ENCODE results near the gene DOCK1. TPM values are rescaled to one million over a fixed set of nuclear protein-coding genes. Genes with fewer than 3 reads are reported as not detected.
A peak's percentile ranks its signal among the peaks of the same experiment; 100 is the strongest.
"Not testable (repeated sequence)": the region's sequence is repeated elsewhere in the genome, so short reads cannot be mapped to it uniquely, and the experiment has no call there.

The DOCK1 gene
- 68.1 and 108 TPM in 2 replicates for total RNA-seq

DNA sequence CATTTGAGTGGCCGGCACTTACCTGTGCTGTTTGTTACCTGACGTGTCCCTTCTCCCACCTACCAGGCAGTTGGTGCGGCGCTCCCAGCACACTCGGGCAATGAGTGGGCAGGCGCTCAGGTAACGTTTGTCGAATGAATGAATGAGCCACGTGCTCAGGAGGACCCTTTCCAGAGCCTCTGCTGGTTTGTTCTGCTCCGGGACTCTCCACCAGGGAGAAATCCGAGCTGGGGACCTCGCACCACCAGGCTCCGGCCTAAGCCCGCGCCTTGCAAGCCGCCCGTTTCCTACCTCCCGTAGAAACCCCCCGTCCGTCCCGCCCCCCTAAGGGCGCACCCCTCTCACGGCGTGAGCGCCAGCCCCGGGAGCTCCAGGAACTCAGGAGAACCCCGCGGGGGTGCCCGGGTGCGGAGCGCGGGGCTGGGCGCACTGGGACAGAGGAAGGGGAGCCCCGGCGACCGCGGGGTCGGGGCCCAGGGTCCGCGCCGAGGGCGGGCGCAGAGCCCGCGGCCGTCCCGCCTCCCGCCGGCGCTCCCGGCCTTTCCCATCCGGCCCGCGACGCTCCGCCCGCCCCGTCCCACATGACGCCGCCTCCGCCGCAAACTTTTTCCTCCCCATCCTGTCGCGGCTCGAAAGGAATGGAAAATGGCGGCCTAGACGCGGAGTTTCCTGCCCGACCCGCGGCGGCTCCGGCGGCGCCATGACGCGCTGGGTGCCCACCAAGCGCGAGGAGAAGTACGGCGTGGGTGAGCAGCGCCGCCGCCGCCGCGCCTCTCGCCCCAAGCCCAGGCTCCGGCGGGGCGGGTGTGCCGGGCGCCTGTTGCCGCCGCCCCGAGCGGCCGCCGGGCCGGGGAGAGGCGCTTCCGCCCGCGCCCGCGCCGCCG lies at the start of gene DOCK1:
DOCK1 (plus strand) TSS at position 611 of the 884 bp plus-strand sequence; CDS start at position 701, 90 bp downstream.
- DNase-seq (ENCODE audit: low read depth): no peak

DNA sequence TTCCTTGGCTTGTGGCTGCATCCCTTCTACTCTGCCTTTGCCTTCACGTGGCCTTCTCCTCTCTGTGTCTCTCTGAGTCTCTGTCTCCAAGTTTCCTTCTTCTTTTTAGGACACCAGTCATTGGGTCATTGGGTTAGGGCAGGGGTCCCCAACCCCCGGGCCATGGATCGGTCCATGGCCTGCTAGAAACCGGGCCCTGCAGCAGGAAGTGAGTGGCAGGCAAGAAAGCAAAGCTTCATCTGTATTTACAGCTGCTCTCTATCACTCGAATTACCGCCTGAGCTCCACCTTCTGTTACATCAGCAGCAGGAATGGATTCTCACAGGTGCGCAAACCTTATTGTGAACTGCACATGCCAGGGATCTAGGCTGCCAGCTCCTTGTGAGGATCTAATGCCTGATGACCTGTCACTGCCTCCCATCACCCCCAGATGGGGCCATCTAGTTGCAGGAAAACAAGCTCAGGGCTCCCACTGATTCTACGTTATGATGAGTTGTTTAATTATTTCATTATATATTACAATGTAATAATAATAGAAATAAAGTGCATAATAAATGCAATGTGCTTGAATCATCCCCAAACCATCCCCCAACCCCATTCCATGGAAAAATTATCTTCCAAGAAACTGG lies 47.9 kb upstream of the DOCK1 start:
- no peak for DNase-seq (ENCODE audit: low read depth)

DNA sequence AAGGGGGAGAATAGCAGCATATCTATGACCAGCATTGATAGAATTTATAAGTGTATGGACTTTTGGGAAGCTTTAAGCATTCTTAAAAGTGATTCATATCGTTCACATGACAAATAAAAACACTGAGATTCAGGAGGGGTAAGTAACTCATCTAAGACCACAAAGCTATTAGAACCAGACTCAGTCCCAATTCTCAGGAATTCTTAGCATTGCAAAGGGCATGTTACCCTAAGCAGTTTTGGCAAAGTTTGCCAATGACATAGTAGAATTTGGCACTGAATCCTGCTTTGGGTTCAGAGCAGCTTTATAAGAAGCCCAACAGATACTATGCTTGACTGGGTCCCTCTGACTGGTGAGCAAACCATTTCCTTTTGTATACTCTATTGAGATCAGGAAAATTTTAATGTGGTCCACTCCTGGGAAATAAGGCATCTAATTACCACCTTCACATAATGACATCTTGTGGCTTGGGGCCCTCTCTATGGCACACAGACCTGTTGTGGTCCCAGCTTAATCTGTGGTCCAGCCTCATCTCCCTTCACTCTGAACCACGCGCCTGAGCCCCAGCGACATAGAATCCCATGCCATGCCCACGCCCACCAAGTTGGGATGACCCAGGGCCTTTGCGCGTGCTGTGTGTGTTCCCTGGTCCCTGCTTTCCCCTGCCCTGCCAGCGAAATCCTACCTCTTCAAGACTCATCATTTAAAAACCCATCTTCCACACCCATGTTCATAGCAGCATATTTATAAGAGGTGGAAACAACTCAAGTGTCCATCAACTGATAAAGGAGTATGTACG lies 37.5 kb upstream of the DOCK1 start:
- DNase-seq (ENCODE audit: low read depth): peak; percentile 70

DNA sequence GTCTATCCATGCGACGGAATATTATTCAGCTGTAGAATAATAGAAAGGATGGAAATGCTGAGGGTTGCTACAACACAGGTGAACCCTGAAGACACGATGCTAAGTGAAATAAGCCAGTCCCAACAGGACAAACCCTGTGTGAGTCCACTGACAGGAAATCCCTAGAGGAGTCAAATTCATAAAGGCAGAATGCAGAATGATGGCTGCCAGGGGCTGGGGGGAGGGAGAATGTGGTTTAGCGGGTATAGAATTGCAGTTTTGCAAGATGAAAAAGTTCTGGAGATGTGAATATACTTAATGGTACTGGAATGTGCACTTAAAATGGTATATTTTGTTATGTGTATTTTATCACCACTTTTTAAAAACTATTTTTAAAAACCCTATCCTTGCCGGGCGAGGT lies 36.9 kb upstream of the DOCK1 start:
- no peak for DNase-seq (ENCODE audit: low read depth)

DNA sequence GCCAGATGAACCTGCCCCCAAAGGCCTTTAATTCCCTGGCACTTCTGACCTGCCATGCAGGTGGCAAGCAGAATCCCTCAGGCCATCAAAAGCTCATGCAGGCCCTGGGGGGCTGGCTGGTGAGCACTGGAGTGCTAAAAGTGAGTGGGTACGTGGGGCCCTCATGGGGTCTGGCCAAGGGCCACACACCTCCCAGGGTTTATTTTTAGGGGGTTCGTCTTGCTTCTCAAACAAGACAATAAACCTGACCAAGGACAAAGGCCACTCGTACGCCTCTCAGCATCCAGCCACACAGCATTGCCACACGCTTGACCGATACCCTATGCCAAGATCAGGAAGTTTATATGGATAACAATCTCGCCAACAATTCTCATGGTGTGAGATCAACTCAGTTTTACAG lies 33.1 kb upstream of the DOCK1 start:
- DNase-seq (ENCODE audit: low read depth): no peak

DNA sequence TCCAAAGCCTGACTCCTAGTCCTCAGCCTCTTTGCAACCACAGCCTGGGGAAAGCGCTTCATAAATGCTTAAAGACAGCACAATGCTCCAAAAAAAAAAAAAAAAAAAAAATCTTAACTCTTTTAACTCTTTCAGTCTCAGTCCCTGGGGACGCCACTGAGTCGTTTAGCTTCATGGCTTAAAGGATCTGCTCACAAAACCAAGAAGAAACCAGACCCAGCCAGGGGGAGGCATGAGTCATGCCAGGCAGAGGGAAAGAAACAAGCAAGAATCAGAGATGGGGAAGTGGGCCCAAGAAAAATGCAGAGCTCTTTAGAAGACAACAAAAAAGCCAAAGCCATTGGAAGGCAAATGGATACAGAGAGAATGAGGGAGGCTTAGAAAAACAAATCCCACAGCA lies 32.5 kb upstream of the DOCK1 start:
- DNase-seq (ENCODE audit: low read depth): peak; percentile 21

DNA sequence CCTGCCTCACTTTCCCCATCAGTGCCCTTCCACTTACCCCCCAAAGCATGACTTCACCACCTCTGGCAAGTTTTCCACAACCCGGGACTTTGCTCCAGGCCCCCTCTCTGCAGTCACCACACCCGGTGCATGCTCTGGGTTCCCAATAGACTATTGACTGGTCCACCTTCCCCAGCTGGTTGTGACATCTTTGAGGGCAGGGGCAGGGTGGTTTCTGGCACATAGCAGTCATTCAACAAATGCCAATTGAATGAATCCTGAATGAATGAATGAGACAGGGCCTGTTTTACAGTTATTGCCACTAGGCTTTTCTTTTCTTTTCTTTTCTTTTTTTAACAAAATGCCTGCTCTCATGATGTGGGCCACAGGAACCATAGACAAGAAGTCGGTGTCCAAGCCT lies 28.8 kb upstream of the DOCK1 start:
- DNase-seq (ENCODE audit: low read depth): no peak

DNA sequence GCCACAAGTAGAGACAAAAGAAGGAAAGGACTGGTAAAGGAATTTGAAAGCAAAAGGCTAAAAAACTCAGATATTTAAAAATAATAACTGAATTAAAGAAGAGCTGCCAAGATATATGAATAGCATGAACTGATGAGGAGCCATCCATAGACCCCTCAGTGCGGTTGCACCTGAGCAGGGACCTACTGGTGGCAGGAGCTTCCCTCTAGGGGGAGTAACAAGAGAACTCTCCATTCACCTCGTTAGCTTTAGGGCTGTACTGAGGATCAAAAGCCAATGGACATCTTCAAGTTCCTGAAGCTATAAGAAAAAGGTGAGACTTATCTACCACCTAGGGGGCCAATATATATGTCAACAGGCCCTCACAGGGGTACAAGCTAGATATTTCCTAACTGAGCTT lies 27.8 kb upstream of the DOCK1 start:
- no peak for DNase-seq (ENCODE audit: low read depth)

DNA sequence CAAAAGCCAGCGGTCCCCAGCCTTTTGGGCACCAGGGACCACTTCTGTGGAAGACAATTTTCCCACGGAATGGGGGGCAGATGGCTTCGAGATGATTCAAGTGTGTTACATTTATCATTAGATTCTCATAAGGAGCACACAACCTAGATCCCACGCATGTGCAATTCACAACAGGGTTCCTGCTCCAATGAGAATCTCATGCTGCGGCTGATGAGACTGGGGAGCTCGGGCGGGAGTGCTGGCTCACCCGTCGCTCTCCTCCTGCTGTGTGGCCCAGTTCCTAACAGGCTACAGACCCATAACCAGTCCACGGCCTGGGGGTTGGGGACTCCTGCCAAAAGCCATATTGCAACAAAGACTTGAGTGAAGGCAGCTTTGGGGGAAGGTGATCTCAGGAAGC lies 26.6 kb upstream of the DOCK1 start:
- DNase-seq (ENCODE audit: low read depth): no peak

DNA sequence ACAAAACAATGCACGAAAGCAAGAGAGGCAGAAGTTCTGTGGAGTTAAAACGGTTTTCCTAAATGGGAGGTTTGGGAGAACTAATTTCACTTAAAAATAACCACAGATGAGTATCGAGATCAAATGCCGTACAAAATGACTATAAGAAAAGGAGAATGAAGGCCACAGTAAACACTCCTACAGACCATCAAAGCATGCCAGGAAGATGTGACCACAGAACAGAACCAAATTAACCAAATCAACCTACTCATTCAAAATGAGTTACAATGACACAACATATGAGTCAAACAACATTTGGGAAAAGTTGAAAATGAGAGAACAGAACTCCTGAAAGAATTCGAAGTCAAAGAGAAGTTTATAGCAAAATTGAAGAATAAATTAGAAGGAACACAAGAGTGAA lies 24.3 kb upstream of the DOCK1 start:
- DNase-seq (ENCODE audit: low read depth): no peak

DNA sequence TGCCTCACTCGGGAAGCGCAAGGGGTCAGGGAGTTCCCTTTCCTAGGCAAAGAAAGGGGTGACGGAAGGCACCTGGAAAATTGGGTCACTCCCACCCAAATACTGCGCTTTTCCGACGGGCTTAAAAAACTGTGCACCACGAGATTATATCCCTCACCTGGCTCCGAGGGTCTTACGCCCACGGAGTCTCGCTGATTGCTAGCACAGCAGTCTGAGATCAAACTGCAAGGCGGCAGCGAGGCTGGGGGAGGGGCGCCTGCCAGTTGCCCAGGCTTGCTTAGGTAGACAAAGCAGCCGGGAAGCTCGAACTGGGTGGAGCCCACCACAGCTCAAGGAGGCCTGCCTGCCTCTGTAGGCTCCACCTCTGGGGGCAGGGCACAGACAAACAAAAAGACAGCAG lies 23.2 kb upstream of the DOCK1 start:
- not testable (repeated sequence) for DNase-seq (ENCODE audit: low read depth)

DNA sequence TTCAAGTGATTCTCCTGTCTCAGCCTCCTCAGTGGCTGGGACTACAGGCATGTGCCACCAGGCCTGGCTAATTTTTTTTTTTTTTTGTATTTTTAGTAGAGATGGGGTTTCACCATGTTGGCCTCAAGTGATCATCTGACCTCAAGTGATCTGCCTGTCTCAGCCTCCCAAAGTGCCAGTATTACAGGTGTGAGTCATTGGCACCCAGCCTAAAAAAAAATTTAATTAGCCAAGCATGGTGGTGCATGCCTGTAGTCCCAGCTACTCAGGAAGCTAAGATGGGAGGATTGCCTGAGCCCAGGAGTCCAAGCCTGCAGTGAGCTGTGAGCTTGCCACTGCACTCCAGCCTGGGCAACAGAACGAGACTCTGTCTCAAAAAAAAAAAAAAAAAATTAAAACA lies 16.8 kb upstream of the DOCK1 start:
- peak; percentile 72 for DNase-seq (ENCODE audit: low read depth)

DNA sequence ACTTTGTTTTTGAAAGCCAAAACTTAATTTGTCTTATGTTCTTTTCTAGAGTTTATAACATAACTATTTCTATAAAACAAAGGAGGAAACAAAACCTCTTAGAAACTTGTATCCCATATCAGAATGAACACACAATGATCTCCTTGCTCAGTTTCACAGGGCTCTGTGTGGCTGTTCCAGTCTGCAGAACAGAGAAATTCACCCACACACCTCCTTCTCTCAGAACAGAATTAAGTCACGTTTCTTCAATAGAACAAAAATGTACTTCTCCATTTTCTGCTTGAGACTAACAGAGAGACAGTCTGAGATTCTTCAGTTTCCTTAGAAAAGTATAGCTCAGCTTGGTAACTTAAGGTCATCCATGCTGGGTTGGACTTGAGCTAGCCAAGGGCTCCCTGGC lies 15.8 kb upstream of the DOCK1 start:
- DNase-seq (ENCODE audit: low read depth): peak; percentile 26

DNA sequence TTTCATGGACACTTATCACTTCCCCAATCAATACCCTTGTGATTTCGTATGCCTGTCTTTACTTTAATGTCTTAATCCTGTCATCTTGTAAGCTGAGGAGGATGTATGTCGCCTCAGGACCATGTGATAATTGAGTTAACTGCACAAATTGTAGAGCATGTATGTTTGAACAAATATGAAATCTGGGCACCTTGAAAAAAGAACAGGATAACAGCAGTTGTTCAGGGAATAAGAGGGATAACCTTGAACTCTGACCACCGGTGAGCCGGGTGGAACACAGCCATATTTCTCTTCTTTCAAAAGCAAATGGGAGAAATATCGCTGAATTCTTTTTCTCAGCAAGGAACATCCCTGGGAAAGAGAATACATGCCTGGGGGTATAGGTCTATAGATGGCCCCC lies 14.4 kb upstream of the DOCK1 start:
- not testable (repeated sequence) for DNase-seq (ENCODE audit: low read depth)

DNA sequence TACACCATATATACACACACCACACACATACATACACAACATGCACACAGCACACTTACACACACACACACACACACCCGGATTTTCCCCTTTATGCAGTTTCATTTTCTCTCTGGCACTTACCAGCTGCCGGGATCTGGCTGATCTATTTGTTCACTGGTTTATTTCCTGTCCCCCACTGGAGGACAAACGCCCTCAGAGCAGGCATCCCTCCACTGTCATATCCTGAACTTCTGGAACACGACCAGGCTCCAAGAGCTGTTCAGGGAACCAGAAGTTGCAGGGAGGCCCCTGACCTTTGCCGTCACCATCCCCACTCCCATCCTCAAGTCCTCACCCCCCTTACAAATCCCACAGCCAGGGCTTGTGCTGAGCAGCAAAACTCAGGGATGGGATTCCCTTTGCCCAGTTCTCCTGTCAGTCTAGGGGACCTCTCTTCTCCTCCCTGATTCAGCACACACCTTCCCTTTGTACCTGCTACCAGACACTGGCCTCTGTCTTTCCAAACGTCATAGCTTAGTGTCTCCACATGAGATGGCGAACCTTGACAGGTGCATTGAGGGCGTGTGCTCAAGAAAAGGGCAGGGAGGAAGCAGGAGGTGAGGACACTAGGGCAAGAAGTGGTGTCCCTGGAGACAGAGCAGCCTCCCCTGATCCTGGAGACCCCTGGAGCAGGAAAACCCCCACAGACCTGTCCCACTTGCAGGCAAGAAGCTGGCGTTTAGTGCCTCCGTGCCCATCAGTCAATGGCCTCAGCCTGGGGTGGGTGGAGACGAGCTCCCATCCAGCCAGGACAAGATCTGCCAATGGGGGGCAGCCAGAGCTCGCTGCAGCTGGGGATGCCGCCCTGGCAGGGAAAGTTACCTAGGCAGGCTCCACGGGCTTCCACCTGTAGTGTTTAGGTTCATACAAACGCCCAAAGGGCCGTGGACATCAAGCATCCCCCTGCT lies 12.7 kb upstream of the DOCK1 start:
- DNase-seq (ENCODE audit: low read depth): no peak

DNA sequence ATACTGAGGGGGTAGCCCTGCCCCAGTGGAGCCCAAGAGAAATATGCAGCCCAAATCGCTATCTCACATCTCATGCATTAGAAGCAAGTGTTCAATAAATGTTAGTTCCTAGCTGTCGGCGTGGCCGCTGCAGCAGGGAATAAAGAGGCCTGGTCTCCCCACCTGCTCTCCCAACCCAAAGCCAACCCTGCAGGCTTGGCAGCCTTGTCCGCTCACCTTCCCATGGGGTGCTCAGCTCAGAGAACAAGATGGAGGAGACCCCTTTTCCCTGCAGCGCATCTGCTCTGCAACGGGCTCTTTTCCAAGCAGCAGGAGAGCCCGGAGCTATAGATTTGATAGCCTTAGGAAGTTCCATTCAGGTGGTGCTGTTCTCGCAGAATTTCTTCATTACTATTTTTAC lies 12.0 kb upstream of the DOCK1 start:
- DNase-seq (ENCODE audit: low read depth): no peak

DNA sequence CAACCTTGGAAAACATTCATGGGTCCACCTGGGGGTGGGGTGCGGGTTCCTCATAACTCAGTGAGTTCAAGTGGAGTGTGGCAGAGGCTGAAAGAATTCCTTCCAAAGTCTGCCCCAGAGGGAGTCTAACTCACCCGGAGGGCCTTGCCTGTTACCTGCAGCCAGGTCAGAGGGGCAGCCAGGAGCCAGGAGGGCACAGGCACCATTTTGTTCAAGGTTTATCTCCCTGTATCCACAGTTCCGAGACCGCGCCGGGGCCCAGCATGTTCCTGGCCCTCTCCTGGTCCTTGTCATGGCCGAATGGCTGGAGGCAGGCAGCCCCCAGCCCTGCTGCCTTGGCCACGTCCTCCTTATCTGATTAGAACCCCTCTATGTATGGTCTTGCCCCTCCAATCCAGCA lies 11.4 kb upstream of the DOCK1 start:
- no peak for DNase-seq (ENCODE audit: low read depth)

DNA sequence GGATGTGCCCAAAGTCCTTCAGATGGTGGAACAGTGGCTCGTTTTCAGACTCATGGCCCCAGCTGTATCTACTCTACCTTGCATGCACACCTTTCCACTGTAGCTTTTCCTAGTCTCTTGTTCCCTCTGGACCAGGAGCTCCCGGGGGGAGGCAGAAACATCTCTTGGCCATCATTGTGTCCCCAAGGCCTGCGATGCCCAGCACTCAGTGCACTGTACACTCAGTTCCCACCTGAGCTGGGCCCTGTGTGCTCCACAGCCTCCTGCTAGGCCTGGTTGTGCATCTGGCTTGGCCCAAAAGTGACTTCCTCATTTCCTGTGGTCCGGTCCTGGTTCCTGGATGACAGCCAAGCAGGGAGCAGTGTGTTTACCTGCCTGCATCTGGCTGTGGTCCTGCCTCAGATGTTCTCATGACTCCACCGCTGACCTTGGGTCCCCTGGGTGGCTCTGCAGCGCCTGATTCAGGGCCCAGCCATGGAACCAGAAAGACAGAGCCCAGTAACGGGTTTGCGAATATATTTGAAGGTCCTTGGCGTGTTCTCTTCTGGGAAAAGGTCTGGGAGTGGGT lies 9.9 kb upstream of the DOCK1 start:
- DNase-seq (ENCODE audit: low read depth): no peak

DNA sequence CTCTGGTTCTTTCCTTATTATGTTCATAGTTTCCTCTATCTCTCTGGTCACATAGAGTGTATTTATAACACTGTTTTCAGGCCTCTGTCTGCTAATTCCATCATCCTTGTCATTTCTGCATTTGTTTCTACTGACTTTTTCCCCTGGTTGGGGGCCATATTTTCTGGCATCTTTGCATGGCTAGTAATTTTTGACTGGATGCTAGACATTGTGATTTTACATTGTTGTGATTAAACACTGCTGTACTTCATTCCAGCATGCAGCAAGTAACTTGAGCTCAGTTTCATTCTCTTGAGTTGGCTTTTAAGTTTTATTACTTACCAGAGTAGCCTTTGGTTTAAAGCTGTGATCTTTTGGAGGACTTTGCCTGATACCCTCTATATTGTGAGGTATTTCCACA lies 6.8 kb upstream of the DOCK1 start:
- DNase-seq (ENCODE audit: low read depth): no peak

DNA sequence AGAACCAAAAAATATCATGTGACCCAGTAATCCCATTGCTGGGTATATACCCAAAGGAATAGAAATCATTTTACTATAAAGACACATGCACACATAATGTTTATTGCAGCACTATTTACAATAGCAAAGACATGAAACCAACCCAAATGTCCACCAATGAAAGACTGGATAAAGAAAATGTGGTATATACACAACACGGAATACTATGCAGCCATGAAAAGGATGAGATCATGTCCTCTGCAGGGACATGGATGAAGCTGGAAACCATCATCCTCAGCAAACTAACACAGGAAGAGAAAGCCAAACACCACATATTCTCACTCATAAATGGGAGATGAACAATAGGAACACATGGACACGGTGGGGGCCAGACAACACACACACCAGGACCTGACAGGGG lies 5.7 kb upstream of the DOCK1 start:
- not testable (repeated sequence) for DNase-seq (ENCODE audit: low read depth)

DNA sequence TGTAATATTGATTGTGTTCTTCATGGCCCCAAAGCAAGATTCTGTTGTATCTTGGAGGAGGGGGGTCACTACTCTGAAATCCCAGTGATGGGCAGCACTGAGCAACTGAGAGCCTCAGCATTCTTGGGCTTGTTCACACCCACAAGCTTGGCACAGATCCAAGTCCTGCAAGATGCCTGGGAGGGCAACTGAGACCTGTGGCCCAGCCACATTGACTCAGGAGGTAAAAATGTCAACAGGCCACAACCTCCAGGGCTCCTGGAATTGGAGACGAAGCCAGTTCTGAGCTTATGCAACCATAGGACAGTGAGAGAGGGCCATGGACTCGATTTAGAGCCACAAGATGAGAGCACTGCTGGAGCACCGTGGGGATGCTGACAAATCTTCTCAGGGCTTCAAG lies 3.1 kb upstream of the DOCK1 start:
- DNase-seq (ENCODE audit: low read depth): peak; percentile 96
